Measurements from ENCODE around the gene ARHGEF17.

Gene ARHGEF17

DNA sequence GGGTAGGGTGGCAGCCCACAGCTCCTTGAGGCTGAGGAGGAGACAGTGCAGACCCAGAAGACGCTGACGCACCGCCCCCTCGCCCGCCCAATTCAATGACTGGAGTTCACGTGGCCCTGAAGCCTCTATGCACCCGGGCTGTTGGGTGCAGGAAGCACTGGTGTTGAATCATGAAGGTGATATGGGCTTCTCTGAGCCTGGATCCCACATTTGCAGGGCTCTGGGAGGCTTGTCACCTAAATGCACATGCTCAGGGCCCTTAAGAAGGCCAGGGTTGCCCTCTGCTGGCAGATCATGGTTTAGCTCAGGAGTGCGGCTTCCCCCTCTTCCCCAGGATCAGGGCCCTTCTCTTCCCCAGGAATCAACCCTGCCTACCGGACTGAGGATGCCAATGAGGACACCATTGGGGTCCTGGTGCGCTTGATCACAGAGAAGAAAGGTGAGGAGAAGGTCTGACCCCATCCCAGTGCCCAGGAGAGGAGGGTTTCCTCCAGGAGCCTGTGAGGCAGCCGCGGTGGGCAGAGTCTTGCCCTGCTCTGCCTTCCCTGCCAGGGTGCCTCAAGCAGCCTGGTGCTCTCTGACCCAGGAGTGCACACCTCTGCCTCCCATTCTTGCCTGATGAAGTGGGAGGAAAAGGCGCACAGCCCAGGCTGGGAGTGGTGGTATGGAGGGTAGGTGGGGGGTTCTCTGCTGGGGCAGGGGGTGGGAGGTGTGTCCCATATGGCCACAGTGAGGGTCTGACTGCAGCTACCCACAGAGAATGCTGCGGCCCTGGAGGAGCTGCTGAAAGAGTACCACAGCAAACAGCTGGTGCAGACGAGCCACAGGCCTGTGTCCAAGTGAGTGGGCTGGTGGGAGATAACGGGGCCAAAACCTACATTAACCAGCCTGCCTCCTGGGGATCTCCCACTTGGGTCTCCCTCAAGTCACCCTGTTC is 85.7 kb downstream of the ARHGEF17 start:
- DNase-seq (ENCODE audit: low read depth in 2 of 2): peak in 1 of 2 experiments; percentile 42

DNA sequence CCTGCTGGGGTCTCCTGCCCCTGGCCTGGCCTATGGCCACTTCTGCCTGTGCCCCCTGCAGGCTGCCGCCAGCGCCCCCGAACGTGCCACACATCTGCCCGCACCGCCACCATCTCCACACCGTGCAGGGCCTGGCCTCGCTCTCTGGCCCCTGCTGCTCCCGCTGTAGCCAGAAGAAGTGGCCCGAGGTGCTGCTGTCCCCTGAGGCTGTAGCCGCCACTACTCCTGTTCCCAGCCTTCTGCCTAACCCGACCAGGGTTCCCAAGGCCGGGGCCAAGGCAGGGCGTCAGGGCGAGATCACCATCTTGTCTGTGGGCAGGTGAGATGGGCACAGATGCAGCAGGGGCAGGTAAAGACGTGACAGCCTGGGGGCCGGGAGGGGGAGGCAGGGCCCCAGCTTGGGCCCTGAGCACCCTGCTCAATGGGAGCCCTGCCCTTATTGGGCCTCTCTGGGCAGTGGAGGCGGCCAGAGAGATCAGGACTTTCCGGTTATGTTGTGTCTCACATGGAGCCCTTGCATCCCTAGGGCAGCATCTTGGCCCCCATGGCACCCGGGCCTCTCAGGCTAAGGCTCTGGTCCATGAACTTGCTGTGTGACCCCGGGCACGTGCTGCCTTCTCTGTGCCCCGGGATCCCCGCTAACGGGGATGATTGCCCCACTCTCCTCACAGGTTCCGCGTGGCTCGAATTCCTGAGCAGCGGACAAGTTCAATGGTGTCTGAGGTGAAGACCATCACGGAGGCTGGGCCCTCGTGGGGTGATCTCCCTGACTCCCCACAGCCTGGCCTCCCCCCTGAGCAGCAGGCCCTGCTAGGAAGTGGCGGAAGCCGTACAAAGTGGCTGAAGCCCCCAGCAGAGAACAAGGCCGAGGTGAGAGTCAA is 86.6 kb downstream of the ARHGEF17 start:
- no peak for DNase-seq (ENCODE audit: low read depth in 2 of 2)

DNA sequence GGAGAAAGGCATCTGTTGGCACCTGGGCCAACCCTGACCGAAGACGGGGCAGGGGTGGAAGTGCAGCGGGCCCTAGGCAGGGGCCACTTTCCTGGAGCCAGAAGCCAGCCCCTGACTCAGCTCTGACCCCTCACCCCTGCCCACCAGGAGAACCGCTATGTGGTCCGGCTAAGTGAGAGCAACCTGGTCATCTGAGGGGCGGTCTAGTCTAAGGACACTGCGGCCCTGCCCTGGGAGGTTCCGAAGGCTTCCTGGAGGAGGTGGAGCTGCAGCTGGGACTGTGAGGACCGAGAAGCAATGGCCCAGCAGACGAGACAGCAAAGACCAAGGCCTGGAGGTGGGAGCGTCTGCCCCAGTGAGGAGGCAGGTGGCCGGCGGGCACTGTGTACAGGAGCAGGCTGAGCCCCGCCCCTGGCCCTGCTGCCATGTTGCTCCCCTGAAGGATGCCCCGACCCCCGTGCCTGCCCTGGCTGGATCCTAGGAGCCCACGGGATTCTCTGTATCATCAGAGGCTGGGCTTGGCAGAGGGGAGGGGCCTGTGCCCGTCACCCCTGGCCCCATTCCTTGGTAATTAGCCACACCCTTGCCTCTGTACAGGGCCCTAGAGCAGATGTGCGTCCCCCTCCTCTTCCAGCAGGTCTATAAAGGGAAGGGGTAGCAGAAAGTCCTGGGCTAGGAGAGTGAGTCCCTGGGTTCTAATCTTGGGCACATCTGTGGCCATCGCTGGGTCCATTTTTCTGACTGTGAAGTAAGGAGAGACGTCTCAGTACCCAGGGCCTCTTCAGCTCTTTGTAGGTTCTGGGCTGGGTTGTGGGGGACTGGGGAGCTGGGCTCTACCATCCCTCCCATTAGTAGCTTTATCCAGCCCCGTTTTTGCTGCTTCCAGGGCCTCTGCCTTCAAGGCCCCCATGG is 87.5 kb downstream of the ARHGEF17 start:
- no peak for DNase-seq (ENCODE audit: low read depth in 2 of 2)

DNA sequence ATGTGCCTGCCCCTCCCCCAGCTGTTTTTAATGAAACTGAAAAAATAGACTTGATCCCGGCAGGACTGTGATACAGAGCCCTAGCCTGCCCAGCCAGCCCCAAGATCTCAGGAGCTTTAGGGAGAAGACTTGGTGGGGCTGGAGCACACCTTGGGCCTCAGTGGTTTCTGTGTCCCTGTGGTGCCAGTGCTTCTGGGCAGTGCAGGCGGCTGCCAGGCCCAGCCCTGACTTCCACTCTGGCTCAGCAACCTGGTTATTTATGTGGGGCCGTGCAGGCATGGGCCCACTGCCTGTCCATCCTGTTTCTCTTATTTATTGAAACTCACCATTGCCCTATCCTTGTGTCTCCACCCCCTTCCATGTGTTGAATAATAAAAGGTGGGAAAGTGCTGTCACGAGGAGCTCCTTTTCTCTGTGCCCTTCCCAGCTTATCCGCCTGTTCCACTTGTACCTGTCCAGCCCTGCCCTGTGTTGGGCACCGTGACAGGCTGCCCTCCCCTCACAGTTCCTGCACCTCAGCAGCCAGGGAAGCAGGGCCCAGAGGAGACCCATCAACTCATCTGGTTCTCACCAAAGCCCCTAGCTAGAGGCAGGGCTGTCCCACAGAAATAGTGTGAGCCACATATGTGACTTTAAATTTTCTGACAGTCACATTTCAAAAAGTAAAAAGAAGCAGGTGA is 88.3 kb downstream of the ARHGEF17 start:
- DNase-seq (ENCODE audit: low read depth in 2 of 2): no peak

DNA sequence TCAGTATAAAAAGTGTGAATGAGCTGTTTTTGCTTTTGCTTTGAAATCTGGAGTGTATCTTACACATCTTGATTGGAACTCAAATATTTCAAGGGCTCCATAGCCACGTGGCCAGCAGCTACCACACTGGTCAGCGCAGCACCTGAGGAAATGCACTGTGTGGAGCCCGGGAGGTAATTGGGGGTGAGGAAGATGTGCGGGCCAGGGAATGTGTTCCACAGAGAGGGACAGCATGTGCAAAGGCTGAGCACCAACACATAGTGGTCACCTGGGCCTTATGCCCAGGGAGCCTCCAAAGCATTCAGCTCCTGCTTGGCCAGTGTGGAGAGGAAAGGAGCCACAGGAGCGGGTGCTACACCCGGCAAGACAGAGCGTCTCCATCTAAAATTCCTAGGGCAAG is 88.9 kb downstream of the ARHGEF17 start:
- DNase-seq (ENCODE audit: low read depth in 2 of 2): no peak

DNA sequence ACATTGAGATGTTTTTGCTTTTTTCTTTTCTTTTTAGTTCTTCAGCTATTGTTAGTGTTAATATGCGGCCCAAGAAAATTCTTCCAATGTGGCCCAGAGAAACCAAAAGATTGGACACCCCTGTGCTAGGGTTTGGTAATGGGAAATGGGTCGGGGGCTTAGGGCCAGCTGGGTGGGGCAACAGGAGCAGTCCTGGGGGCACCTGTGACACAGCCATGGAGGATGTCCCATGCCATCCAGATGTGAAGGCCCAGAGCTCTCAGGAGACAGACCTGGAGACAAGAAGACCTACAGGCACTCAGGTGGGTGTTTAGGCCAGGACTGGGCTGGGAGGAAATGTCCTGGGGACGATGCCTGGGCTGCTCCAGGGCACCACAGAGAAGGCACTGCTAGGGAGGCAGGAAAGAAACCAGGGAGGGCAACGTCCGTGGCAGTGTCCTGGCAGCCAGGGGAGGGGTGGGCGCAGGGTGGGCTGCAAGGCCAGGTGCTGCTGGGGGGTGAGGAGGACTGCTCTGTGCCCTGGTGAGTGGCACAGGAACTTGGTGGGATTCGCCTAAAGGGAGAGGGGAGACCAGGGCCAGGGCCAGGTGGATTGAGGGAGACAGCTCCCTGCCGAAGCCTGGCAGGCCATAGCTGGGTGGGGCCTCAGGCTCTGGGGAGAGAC is 89.5 kb downstream of the ARHGEF17 start:
- no peak for DNase-seq (ENCODE audit: low read depth in 2 of 2)

DNA sequence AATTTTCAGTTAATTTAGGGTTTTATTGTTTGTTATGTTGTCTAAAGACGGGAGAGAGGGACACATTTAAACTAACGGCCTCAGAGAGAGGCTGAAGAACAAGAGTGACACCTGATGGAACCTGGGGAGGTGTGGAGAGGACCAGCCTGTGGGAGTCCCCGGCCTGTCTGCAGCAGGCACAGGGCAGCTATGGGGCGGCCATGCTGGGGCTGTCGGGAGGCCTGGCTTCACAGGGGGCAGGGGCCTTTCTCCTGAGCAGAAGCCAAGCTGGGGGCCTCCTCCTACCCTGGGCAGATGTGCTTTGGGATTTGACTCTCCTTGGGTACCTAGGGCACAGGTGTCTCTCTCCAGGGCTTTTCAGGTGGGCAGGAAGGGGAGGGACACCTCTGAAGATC is 90.1 kb downstream of the ARHGEF17 start:
- DNase-seq (ENCODE audit: low read depth in 2 of 2): no peak

DNA sequence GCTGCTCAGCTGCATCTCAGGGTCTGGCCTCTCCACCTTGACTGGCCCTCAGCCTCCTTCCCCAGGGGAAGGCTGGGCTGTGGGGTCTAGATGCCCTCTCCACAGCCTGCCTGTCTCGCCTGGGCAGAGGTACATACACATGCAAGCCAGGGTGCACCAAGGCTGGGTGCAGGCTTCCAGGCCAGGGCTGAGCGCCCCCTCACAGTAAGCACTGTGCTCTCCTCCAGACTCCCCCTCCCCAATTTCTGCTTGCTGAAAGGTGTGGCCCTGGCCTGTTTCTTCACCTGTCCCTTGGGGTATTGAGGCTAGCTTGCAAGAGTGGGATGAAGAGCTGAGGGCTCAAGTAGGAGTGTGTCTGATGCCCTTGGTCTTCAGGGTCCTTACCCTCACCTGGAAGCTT is 90.6 kb downstream of the ARHGEF17 start:
- DNase-seq (ENCODE audit: low read depth in 2 of 2): no peak

DNA sequence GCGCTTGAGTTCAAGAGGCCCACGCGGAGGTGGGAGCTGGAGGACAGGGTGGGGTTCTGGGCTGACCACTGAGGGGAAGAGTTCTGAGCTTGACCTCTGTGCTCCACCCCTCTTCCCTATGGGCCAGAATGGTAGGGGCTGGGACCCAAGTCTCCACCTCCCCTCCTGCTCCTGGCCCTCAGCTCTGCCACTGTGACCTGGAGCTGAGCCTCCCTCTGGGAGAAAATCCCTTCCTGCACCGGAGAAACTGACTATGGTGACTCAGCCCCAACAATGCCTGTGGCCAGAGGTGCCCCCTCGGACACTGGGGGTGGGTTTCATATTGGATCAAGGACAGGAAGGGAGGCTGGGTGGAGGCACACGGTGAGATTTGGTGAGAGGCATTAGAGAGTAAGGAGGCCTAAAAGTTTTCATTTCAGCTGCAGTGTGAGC is 91.1 kb downstream of the ARHGEF17 start:
- no peak for DNase-seq (ENCODE audit: low read depth in 2 of 2)

DNA sequence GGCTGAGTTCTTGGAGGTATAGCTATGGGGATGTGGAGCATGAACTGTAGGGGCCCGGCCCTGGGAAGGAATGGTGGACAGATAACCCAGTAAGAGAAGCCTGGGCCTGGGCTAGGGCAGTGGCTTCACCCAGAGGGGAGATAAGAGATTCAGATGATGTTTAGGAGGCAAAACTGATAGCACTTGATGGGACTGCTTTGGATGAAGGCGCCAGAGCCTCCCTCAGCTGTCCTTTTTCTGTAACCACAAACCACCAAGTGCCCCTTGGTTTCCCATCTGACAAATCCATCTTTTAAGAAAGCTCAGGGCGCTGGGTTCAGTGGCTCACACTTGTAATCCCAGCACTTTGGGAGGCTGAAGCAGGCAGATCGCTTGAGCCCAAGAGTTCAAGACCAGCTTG is 91.6 kb downstream of the ARHGEF17 start:
- no peak for DNase-seq (ENCODE audit: low read depth in 2 of 2)

DNA sequence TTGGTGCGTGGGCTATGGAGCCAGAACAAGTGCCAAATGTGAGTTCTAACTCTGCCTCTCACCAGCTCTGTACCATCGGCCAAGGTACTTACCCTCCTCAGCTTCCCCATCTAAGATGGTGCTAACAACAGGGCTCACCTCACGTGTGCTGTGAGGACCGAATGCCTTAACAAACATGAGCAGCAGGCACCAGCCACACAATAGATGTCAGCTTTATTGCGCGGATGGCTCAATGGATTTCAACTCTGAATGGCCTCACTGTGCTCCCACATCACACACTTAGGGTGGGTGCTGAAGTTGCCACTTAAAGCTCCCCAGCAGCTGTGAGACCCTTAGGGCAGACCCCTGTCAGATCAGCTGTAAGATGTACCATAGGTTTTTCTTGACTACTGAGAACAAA is 92.2 kb downstream of the ARHGEF17 start:
- no peak for DNase-seq (ENCODE audit: low read depth in 2 of 2)

DNA sequence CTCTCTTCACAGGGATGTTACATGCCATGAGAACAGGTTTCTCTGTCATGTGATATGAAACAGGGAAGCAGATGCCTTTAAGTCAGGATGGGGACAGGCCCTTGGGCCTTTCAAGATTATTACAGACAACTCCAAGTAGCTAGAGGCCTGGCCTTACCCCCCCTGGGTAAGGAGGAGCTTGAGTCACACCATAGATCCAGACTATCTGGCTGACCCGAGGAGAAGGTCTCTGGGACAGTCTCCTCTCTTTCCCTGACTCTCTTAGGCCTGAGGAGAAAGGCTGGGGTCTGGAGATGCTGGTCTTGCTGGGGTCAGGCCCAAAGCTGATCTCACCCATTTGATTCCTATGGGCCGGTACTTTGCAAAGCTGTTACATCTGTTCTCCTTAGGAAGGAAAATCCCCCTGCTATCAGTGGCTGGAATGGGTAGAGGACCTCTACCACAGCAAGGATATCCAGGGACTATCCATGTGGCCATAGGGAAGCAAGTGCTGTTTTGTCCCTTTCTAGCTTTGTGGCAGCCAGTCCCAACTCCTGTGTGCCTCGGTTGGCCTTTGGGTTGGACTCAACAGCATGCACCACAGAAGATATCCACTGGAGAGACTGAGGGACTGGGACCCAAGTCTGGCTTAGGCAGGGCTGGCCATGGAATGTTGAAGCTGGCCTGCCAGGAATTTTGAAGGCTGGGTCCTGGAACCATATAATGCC is 93.3 kb downstream of the ARHGEF17 start:
- no peak for DNase-seq (ENCODE audit: low read depth in 2 of 2)

DNA sequence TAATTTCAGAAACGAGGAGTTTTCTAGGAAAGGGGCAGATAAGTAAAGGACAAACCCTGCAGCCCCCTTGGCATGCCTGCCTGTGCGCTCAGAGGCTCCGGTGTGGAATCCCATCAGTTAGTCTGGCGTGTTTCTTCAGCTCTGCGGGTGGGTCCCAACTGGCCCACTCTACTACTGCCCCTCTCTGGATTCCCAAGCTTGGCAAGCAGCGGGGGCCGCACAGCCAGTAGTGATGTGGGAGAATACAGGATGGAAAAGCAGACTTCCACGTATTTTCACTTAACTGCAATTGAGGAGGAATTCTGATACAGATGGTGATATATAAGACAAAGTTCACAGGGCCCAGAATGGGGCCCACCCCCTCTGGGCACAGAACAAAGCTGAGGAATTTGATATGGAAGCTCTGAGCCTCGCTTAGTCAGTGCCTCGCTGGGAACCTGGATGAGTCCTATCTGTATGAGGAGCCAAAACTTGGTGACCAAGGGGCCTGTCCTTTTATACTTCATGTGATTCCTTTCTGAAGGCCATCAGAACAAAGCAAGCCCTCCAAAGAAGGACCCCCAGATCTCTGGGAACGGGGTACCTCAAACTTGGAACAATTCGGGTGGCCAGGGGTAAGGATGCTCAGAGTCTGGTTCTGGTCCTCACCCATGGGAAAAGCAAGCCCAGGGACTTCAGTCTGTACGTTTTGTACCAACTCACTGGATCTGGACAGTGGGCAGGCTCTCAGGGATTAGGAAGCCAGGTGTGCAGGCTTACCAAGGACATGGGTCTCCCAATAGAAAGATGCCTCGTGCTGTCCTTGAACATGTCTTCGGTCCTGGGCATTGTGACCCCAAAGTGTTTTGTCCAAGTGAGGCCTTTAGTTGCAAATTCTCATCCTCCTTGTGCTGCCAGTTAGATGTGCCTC is 94.1 kb downstream of the ARHGEF17 start:
- DNase-seq (ENCODE audit: low read depth in 2 of 2): no peak

DNA sequence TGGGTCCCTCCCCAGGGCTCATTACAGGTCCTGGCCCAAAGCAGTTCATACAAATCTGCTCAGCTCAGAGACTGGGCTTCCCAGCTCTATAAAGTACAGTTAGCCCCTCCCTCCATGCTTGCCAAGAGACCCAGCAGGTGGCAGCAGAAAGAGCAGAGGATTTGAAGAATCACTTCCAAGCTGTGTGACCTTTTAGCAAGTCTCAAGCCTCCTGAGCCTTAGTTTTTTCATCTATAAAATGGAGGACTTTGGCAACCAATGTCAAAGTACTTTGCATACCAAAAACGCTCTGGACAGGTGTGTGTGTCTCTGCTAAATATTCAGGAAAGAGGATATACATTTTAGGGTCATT is 94.7 kb downstream of the ARHGEF17 start:
- no peak for DNase-seq (ENCODE audit: low read depth in 2 of 2)

DNA sequence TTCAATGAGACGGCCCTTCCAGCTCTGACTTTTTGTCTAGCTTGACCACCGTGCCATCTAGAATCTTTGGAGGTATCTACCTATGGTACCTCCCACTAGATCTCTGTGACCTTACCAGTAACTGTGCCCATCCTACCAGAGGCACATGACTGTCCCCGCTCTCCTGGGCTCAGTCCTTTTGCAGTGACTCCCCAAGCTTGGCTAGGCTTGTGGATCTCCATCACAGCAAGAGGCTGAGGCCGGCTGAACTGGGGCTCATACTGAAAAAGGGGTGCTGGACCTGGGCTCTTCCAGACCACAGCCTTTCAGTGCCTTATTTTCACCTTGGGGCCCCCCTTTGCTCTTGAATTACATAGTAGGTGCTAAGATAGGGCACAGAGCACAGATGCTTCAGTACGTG is 95.5 kb downstream of the ARHGEF17 start:
- no peak for DNase-seq (ENCODE audit: low read depth in 2 of 2)

DNA sequence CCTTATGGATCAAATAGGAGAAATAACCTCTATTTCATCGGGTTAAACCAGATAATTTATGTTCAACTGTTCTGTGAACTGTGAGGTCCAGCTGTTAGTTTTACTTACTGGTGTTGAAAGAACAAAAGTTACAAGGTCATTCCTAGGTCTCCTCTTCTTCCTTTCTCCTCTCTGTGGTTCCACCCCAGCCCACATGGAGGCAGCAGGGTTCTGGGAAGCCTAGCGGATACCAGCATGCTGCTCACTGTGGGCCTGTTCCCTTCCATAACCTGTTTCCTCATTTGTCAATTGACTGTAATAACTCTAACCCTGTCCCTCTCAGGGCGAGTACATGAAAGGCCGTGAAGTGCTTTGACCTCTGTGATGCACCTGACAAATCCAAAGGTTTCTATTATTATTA is 96.0 kb downstream of the ARHGEF17 start:
- DNase-seq (ENCODE audit: low read depth in 2 of 2): no peak

DNA sequence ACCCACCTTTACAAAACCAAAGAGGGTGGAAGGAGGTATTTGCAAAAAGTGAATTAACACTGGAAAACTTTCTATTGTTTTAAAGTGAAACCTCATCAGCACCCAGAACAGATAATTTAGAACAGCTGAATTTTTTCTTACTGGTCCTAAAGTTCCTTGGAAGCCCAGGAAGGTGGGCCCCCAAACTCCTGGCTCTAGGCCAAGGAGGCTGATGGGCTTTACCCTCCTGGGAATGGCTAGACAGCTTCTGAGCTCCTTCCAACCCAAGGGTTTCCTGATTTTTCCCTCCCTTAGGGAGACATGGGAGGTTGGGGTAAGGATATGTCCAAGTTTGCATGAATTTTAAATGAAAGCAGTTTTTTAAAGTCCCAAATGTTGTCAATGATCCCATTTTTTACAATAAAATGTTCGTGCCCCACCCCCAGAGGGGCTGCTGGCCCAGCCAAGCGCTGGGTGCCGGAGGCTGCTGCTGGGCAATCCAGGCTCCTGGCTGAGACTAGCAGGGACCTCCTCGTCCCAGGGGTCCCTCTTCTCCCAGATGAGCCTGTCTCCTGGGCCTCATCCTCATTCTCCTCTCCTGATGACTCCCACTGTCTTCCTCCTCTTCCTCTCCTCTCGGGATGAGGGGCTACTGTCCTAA is 96.5 kb downstream of the ARHGEF17 start:
- no peak for DNase-seq (ENCODE audit: low read depth in 2 of 2)

DNA sequence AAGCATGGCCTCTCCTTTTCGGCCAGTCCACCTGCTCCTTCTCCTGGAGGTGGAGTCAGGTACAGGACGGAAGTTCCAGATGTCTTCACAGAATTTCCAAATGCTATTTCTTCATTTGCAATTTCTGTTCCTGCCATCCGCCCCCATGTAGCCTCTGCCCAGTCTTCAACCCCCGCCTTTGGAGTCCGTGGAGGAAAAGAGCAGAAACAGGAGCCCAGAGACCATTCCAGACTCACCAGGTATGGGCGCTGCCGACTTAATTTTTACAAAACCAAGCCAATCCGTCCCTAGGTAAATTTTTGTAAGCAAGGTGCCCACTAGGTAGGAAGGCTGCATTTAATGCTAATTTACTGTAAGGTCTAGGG is 97.1 kb downstream of the ARHGEF17 start:
- DNase-seq (ENCODE audit: low read depth in 2 of 2): no peak

DNA sequence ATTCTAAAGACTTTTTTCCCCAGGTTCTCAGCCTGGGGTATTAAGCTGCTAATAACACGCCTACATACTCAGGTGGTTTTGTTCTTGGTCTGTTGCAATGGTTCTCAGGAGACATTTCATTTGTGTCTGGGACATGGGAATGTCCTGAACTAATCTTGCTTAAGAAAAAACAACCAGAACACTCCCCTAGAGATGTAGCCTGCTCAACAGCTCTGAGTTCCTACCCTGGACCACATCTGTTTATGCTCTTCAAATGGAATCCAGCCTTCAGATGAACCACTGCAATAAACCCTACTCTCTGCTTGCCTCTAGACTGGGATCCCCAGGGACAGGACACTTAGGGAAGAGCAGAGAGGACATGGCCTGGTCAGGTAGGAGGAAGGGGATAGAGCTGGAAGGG is 98.1 kb downstream of the ARHGEF17 start:
- no peak for DNase-seq (ENCODE audit: low read depth in 2 of 2)
